Measurements from ENCODE around the gene USP16. TPM values are rescaled to one million over a fixed set of nuclear protein-coding genes. Genes with fewer than 3 reads are reported as not detected.

The USP16 gene
- total RNA-seq, 1 donor from 2014 or later, result 33.7 TPM

- intact Hi-C loops (cut with micrococcal nuclease), result no loop called here
- H3K9me3 ChIP-seq (replicated peaks), result no peaks in the 10 kb centered on the region
- no peak overlapping the region for H3K4me3 ChIP-seq
- H3K27ac ChIP-seq (replicated peaks), result no peak overlapping the region
- DNase-seq, result no peak
- TF ChIP-seq CTCF (IDR thresholded peaks at IDR 0.05; ENCODE audit: borderline replicate concordance), result no peak
- no peaks in the 10 kb centered on the region for H3K36me3 ChIP-seq
- H3K27me3 ChIP-seq (ENCODE audit: low read depth), result no peaks in the 10 kb centered on the region
- H3K4me1 ChIP-seq, result peaks cover 56% of the 10 kb centered on the region
Measured at GRCh38 chr21:29022166-29022565, 2.3 kb upstream of the USP16 start.

- H3K36me3 ChIP-seq, result peaks cover 23% of the 10 kb centered on the region
- no peaks in the 10 kb centered on the region for H3K27me3 ChIP-seq (ENCODE audit: low read depth)
- H3K4me1 ChIP-seq, result peaks cover 37% of the 10 kb centered on the region
- no peaks in the 10 kb centered on the region for H3K9me3 ChIP-seq (replicated peaks)
- peak overlapping the region; percentile 100 for H3K27ac ChIP-seq (replicated peaks)
- peak overlapping the region; percentile 85 for H3K4me3 ChIP-seq
- intact Hi-C loops (cut with micrococcal nuclease), result no loop called here
- DNase-seq, result no peak
- TF ChIP-seq CTCF (IDR thresholded peaks at IDR 0.05; ENCODE audit: borderline replicate concordance), result no peak
Measured at GRCh38 chr21:29025328-29025713, 853 bp downstream of the USP16 start.

- DNase-seq, result no peak
- H3K4me1 ChIP-seq, result peaks cover 32% of the 10 kb centered on the region
- intact Hi-C loops (cut with micrococcal nuclease), result no loop called here
- H3K9me3 ChIP-seq (replicated peaks), result no peaks in the 10 kb centered on the region
- no peak for TF ChIP-seq CTCF (IDR thresholded peaks at IDR 0.05; ENCODE audit: borderline replicate concordance)
- no peaks in the 10 kb centered on the region for H3K27me3 ChIP-seq (ENCODE audit: low read depth)
- peaks cover 61% of the 10 kb centered on the region for H3K36me3 ChIP-seq
- no peak overlapping the region for H3K4me3 ChIP-seq
- H3K27ac ChIP-seq (replicated peaks), result no peak overlapping the region
Measured at GRCh38 chr21:29029524-29029923, 5.1 kb downstream of the USP16 start.

GRCh38 chr21:29030909-29031308 lies 6.4 kb downstream of the USP16 start:
- Histone ChIP-seq H3K4me1 (peaks cover 19% of the 10 kb centered on the region), H3K4me3 (no peak overlapping the region), H3K27me3 (ENCODE audit: low read depth) (no peaks in the 10 kb centered on the region), H3K9me3 (replicated peaks) (no peaks in the 10 kb centered on the region), H3K36me3 (peaks cover 75% of the 10 kb centered on the region), H3K27ac (replicated peaks) (no peak overlapping the region)
- intact Hi-C loops (cut with micrococcal nuclease), result no loop called here
- TF ChIP-seq CTCF (IDR thresholded peaks at IDR 0.05; ENCODE audit: borderline replicate concordance), result no peak
- no peak for DNase-seq

GRCh38 chr21:29033301-29033700 lies 8.8 kb downstream of the USP16 start:
- DNase-seq, result no peak
- no peak for TF ChIP-seq CTCF (IDR thresholded peaks at IDR 0.05; ENCODE audit: borderline replicate concordance)
- H3K27ac ChIP-seq (replicated peaks), result no peak overlapping the region

GRCh38 chr21:29033871-29034270 lies 9.4 kb downstream of the USP16 start:
- no peak overlapping the region for H3K4me3 ChIP-seq
- DNase-seq, result no peak
- intact Hi-C loops (cut with micrococcal nuclease), result no loop called here

More at GRCh38 chr21:29033301-29033700, 8.8 kb downstream of the USP16 start:
- H3K4me1 ChIP-seq, result no peaks in the 10 kb centered on the region
- no peaks in the 10 kb centered on the region for H3K27me3 ChIP-seq (ENCODE audit: low read depth)
- no peaks in the 10 kb centered on the region for H3K9me3 ChIP-seq (replicated peaks)
- no peak overlapping the region for H3K4me3 ChIP-seq
- peaks cover 96% of the 10 kb centered on the region for H3K36me3 ChIP-seq
- intact Hi-C loops (cut with micrococcal nuclease), result no loop called here

More at GRCh38 chr21:29033871-29034270, 9.4 kb downstream of the USP16 start:
- TF ChIP-seq CTCF (IDR thresholded peaks at IDR 0.05; ENCODE audit: borderline replicate concordance), result no peak
- peaks cover 96% of the 10 kb centered on the region for H3K36me3 ChIP-seq
- no peaks in the 10 kb centered on the region for H3K4me1 ChIP-seq
- no peaks in the 10 kb centered on the region for H3K27me3 ChIP-seq (ENCODE audit: low read depth)
- no peak overlapping the region for H3K27ac ChIP-seq (replicated peaks)
- no peaks in the 10 kb centered on the region for H3K9me3 ChIP-seq (replicated peaks)

All from left ventricle myocardium inferior (tissue), 1 donor.